Thoracic aorta (tissue), 2 donors: Measurements from ENCODE around the gene GRK2. TPM values are rescaled to one million over a fixed set of nuclear protein-coding genes. Genes with fewer than 3 reads are reported as not detected.
"Not testable (repeated sequence)": the region's sequence is repeated elsewhere in the genome, so short reads cannot be mapped to it uniquely, and the experiment has no call there.

Experiments
- ATAC-seq: fragments of 150-250 bp; one replicate; pipeline ENCODE4 v1.8.0; 2017; ENCODE audit warnings: low read depth; ENCODE audit not compliant: insufficient number of reproducible peaks, low FRiP score
- DNase-seq: peaks from one replicate; pipeline ENCODE4 v3.0.0-alpha.2; 2020; ENCODE audit warnings: low spot score
- H3K27ac ChIP-seq, 2 donors: fragments of 200-600 bp; sonication (generic); 1 replicate in 1 of 2; 2 replicates in 1 of 2; pipeline ENCODE4 v1.5.1; 2016; ENCODE audit warnings: mild to moderate bottlenecking in 2 of 2, moderate library complexity in 2 of 2
- H3K27me3 ChIP-seq: fragments of 200-600 bp; sonication (generic); replicated peaks from 2 replicates; pipeline ENCODE4 v1.6.0; 2016; ENCODE audit warnings: mild to moderate bottlenecking; ENCODE audit not compliant: insufficient read depth
- H3K36me3 ChIP-seq: fragments of 200-600 bp; sonication (generic); one replicate; pipeline ENCODE4 v1.5.1; 2016
- H3K4me1 ChIP-seq, 2 donors: fragments of 200-600 bp; sonication (generic); 1 replicate in 1 of 2; 2 replicates in 1 of 2; pipeline versions ENCODE4 v1.5.1 to v1.6.0; 2016; ENCODE audit warnings: low read depth in 2 of 2, mild to moderate bottlenecking in 1 of 2; ENCODE audit not compliant: control insufficient read depth in 1 of 2
- H3K4me3 ChIP-seq: fragments of 200-600 bp; sonication (generic); 2 replicates; pipeline ENCODE4 v1.5.1; 2016; ENCODE audit warnings: mild to moderate bottlenecking
- H3K9me3 ChIP-seq: fragments of 200-600 bp; sonication (generic); 2 replicates; pipeline ENCODE4 v1.5.1; 2016
- total RNA-seq, 2 donors: library from RNA; depleted of rRNA; stranded (reverse); fragments of >200 nt; gene quantifications; one replicate each; pipeline versions ENCODE4 v1.1.0 to v1.2.3, GENCODE V29; 2016
- TF ChIP-seq, protein P1 (sequence below): fragments of 200-600 bp; sonication (generic); IDR thresholded peaks from one replicate; pipeline ENCODE4 v1.5.1; 2019; ENCODE audit warnings: antibody characterized with exemption

Gene GRK2
- total RNA-seq, 2 donors from 2014 or later, result 72.8 to 85.2 TPM

DNA sequence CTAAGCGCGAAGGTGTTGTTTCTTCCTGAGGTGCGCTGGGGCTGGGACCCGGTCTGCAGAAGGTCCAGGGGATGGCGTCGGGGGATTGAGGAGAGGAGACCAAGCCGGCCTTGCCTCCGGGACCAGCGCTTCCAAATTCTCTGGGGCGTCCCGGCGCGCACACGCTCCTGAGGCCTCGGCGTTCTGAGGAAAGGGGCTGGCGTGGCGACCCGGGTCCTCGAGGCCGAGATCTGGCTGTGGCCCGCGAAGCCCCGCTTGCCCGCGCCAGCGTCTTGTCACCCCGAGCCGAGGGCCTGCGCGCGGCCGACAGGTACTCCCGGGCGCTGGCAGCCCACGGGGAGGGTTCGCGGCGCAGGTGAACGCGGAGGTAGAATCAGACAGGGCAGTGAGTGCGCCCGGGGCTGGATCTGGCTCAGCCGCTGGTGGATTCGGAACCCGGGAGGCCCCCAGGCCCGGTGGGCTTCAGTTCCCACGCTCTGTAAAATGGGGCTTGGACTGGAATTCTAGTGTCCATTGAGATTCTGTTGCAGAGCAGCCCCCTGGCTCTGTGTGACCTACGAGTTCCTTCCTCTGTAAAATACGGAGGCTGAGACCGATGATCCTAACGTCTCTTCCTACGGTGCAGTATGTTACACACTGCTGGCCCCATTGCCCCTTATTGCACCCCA, 51.7 kb downstream of the GRK2 start:
- H3K9me3 ChIP-seq, result no peaks in the 10 kb centered on the region
- H3K4me1 ChIP-seq, result peaks cover 0 to 20% of the 10 kb centered on the region in 2 donors
- ATAC-seq, result no peak
- H3K27ac ChIP-seq, result peak overlapping the region in 1 of 2 donors; percentile 86
- TF ChIP-seq, protein P1, sequence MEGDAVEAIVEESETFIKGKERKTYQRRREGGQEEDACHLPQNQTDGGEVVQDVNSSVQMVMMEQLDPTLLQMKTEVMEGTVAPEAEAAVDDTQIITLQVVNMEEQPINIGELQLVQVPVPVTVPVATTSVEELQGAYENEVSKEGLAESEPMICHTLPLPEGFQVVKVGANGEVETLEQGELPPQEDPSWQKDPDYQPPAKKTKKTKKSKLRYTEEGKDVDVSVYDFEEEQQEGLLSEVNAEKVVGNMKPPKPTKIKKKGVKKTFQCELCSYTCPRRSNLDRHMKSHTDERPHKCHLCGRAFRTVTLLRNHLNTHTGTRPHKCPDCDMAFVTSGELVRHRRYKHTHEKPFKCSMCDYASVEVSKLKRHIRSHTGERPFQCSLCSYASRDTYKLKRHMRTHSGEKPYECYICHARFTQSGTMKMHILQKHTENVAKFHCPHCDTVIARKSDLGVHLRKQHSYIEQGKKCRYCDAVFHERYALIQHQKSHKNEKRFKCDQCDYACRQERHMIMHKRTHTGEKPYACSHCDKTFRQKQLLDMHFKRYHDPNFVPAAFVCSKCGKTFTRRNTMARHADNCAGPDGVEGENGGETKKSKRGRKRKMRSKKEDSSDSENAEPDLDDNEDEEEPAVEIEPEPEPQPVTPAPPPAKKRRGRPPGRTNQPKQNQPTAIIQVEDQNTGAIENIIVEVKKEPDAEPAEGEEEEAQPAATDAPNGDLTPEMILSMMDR, result no peak
- no peak for DNase-seq
- H3K27me3 ChIP-seq, result no peaks in the 10 kb centered on the region
- peak overlapping the region; percentile 82 for H3K4me3 ChIP-seq
- no peaks in the 10 kb centered on the region for H3K36me3 ChIP-seq

DNA sequence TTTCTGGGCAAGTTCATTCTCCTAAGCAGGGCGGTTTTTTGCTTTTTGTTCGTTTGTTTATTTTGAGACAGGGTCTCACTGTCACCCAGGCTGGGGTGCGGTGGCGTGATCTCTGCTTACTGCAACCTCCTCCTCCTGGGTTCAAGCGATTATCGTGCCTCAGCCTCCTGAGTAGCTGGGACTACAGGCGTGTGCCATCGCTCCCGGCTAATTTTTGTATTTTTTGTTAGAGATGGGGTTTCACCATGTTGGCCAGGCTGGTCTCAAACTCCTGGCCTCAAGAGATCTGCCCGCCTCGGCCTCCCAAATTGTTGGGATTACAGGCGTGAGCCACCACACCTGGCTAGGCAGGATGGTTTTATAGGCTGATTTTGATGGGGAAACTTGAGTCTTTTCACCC, 52.6 kb downstream of the GRK2 start:
- not testable (repeated sequence) for H3K27me3 ChIP-seq, DNase-seq, H3K36me3 ChIP-seq, H3K9me3 ChIP-seq, ATAC-seq, H3K4me3 ChIP-seq, H3K27ac ChIP-seq
- H3K4me1 ChIP-seq, result peaks cover 0 to 20% of the 10 kb centered on the region in 2 donors

DNA sequence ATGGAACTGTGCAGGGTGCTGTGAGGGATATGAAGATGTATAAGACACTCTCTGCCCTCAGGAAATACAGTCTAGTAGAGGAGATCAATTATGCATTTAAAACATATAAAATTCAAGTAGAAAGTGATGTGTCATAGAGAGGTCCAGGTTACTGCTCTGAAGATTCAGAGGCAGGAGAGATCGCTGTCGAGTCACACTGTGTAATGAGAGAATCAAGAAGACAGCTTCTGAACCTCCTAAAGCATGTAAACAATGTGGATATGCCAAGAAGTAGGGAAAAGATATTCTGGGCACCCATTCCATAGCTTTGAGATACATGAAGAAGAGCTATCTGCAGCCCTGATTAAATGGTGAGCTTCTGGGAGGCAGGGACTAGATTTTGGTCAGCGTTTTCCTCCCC, 53.7 kb downstream of the GRK2 start:
- Histone ChIP-seq H3K9me3 (no peaks in the 10 kb centered on the region), H3K27ac (no peak overlapping the region), H3K4me3 (no peak overlapping the region), H3K36me3 (no peaks in the 10 kb centered on the region), H3K4me1 (peaks cover 0 to 20% of the 10 kb centered on the region in 2 donors), H3K27me3 (no peaks in the 10 kb centered on the region)
- ATAC-seq, result no peak
- TF ChIP-seq, protein P1, result no peak
- DNase-seq, result no peak

DNA sequence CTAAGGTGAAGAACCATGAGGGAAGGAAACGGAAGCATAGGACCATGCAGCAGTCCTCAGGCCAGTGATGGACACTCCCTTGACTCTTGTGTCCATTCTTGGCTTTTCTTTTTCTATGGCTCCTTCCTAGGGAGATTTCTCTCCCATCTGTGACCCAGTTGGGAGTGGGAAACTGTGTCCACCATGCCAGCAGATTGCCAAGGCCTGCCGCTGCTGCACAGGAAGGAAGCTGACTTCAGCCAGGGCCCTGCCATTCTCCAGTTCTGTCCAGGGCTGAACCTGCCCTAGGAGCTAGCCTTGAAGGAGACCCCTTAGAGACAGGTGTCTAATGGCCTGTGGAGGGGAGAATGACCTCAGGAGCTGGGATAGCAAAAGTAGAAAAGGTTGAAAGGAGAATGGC, 54.4 kb downstream of the GRK2 start:
- H3K9me3 ChIP-seq, result no peaks in the 10 kb centered on the region
- no peak for DNase-seq
- H3K4me1 ChIP-seq, result peaks cover 0 to 20% of the 10 kb centered on the region in 2 donors
- TF ChIP-seq, protein P1, result no peak
- no peak for ATAC-seq
- no peaks in the 10 kb centered on the region for H3K36me3 ChIP-seq
- no peak overlapping the region for H3K27ac ChIP-seq
- H3K27me3 ChIP-seq, result no peaks in the 10 kb centered on the region
- no peak overlapping the region for H3K4me3 ChIP-seq

DNA sequence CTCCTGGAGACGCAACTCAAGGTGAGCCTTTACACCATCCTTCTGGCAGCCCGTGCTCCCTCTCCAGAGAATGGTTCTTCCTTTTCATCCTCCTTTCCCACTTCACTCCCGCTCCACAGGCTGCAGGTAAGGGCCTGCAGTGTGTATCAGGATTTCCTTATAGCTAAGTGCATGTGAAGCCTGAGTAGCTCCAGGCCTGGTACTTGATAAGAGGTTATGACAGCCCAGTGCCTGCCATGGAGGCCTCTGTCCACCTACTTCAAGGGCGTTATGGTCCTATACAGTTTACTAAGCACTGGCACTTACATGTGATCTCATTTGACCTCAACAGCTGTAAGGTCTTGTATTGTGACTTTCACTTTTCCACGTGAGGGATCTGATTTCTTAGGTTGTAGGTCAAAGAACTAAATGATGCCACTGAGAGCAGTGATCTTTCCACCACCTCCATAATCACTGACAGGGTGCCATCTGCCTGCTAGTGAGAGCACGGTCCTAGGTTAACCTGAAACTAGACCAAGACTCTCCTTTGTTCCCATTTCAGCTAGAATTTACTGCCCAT, 55.1 kb downstream of the GRK2 start:
- Histone ChIP-seq H3K27me3 (no peaks in the 10 kb centered on the region), H3K4me1 (peaks cover 0 to 19% of the 10 kb centered on the region in 2 donors), H3K9me3 (no peaks in the 10 kb centered on the region), H3K27ac (no peak overlapping the region), H3K4me3 (no peak overlapping the region), H3K36me3 (no peaks in the 10 kb centered on the region)
- no peak for DNase-seq
- TF ChIP-seq, protein P1, result no peak
- ATAC-seq, result no peak
